K562 (cell line): ENCODE data around the gene EPB41L4B. TPM values are rescaled to one million over a fixed set of nuclear protein-coding genes. Genes with fewer than 3 reads are reported as not detected.

Experiments used
- MGA ChIP-seq: fragments of 450-650 bp; IDR thresholded peaks from 2 replicates; pipeline ENCODE4 v1.6.1; 2016; ENCODE audit warnings: mild to moderate bottlenecking, moderate library complexity
- polyA plus RNA-seq, 8 experiments: library from polyadenylated mRNA; depleted of rRNA in 4 of 8; stranded (reverse) in 5 of 8; unstranded in 3 of 8; fragments of >200 nt; fragmentation: Nextera tagmentation in 2 of 8; fragmentation: Illumina TruSeq in 1 of 8; extraction: Ambion mirVana in 2 of 8; extraction: Trizol in 1 of 8; gene quantifications; 2 replicates each; pipeline versions ENCODE4 v1.2.1 to v1.2.3, GENCODE V29; 2011 to 2014; ENCODE audit warnings: inconsistent platforms in 1 of 8, missing spikeins in 1 of 8
- total RNA-seq, 7 experiments: library from RNA; depleted of rRNA in 6 of 7; stranded (reverse); fragments of >200 nt in 6 of 7; fragmentation: Illumina TruSeq in 2 of 7; extraction: Trizol in 2 of 7; gene quantifications; 2 replicates each; pipeline versions ENCODE4 v1.2.1 to v1.2.3, GENCODE V29; 2011 to 2021; ENCODE audit warnings: low replicate concordance in 1 of 7

Gene EPB41L4B
- total and polyA plus RNA-seq, 9 of the 15 experiments (the other 6 are each of a cell fraction or from before 2014, with no cell fraction given): 0.09 to 0.38 (median 0.21) TPM

- TF ChIP-seq MGA: no peak
These were observed 39.3 kb downstream of the EPB41L4B start (continued) for GRCh38 chr9:109281518-109281917.
